MM.1S (cell line): ENCODE measurements around the gene PRR5.

ENCODE experiments used
- CTCF ChIP-seq: fragments of 300-600 bp; sonication (generic); IDR thresholded peaks from 2 replicates; pipeline ENCODE4 v1.5.1; 2016; ENCODE audit warnings: antibody characterized with exemption, low read length, mixed read lengths
- EZH2 ChIP-seq: fragments of 300-600 bp; sonication (generic); optimal IDR thresholded peaks from 2 replicates; pipeline ENCODE3; 2017; ENCODE audit warnings: low read depth, mild to moderate bottlenecking, antibody characterized with exemption, low read length, mixed read lengths
- EZH2phosphoT487 ChIP-seq: fragments of 300-600 bp; sonication (generic); IDR thresholded peaks from 2 replicates; pipeline ENCODE4 v1.6.1; 2018; ENCODE audit warnings: antibody characterized with exemption, low read length

- TF ChIP-seq EZH2 (no peak), CTCF (no peak), EZH2phosphoT487 (no peak)
Observed at GRCh38 chr22:44677353-44677840, 24.6 kb upstream of the PRR5 start.
